K562 (cell line): Measurements from ENCODE around the gene ZCCHC14. TPM values are rescaled to one million over a fixed set of nuclear protein-coding genes. Genes with fewer than 3 reads are reported as not detected.
A peak's percentile ranks its signal among the peaks of the same experiment; 100 is the strongest.

Experiments
- BCOR ChIP-seq: fragments of 450-650 bp; IDR thresholded peaks from 2 replicates; pipeline ENCODE4 v1.6.1; 2016
- CBFA2T2 ChIP-seq: fragments of 450-650 bp; conservative IDR thresholded peaks from 2 replicates; pipeline ENCODE4 v1.6.1; 2017; ENCODE audit warnings: mild to moderate bottlenecking
- CTCF ChIP-seq, 3 experiments: IDR thresholded peaks in 2 of 3; conservative IDR thresholded peaks in 1 of 3; 2 replicates each; pipeline ENCODE4 v1.5.1; 2011 to 2012; ENCODE audit warnings: low read length in 3 of 3, mild to moderate bottlenecking in 3 of 3, control low read depth in 2 of 3, improper control_type of control experiment in 1 of 3, inconsistent platforms in 1 of 3, low read depth in 1 of 3, mixed read lengths in 1 of 3, moderate library complexity in 1 of 3; ENCODE audit not compliant: insufficient read depth in 2 of 3
- FOXJ3 ChIP-seq: sonication (generic); formaldehyde crosslinking; IDR thresholded peaks from 2 replicates; pipeline ENCODE4 v1.4.0; 2020; ENCODE audit warnings: mild to moderate bottlenecking, missing genetic modification reagents
- GABPB1 ChIP-seq: sonication (generic); formaldehyde crosslinking; IDR thresholded peaks from 2 replicates; pipeline ENCODE4 v1.8.0; 2022; ENCODE audit warnings: mild to moderate bottlenecking, missing genetic modification reagents
- LARP7 ChIP-seq: fragments of 450-650 bp; IDR thresholded peaks from 2 replicates; pipeline ENCODE4 v1.6.1; 2016
- MAZ ChIP-seq, 2 experiments: fragments of 450-650 bp in 1 of 2; sonication (generic) in 1 of 2; formaldehyde crosslinking; IDR thresholded peaks in 1 of 2; conservative IDR thresholded peaks in 1 of 2; 2 replicates each; pipeline versions ENCODE4 v1.4.0 to v1.5.0; 2020; ENCODE audit warnings: mild to moderate bottlenecking in 1 of 2, missing genetic modification reagents in 1 of 2
- NKRF ChIP-seq: fragments of 450-650 bp; IDR thresholded peaks from 2 replicates; pipeline ENCODE4 v1.6.1; 2016; ENCODE audit warnings: borderline replicate concordance
- NUFIP1 ChIP-seq: fragments of 450-650 bp; IDR thresholded peaks from 2 replicates; pipeline ENCODE4 v1.6.1; 2018; ENCODE audit not compliant: partially characterized antibody
- PPARD ChIP-seq: fragments of 250-450 bp; sonication (Bioruptor Pico); IDR thresholded peaks from 2 replicates; pipeline ENCODE4 v1.8.0; 2022; ENCODE audit warnings: inconsistent platforms, mild to moderate bottlenecking, moderate library complexity
- PRPF4 ChIP-seq: fragments of 200-400 bp; formaldehyde crosslinking; IDR thresholded peaks from one replicate; pipeline ENCODE4 v1.6.1; 2017; ENCODE audit warnings: low read length, low read depth, mild to moderate bottlenecking; ENCODE audit not compliant: insufficient read depth, poor library complexity, severe bottlenecking
- RBM25 ChIP-seq: fragments of 200-400 bp; formaldehyde crosslinking; IDR thresholded peaks from 2 replicates; pipeline ENCODE4 v1.6.1; 2018; ENCODE audit warnings: low read length, low read depth, moderate library complexity; ENCODE audit not compliant: severe bottlenecking
- RNF2 ChIP-seq: sonication (generic); IDR thresholded peaks from 2 replicates; pipeline ENCODE4 v1.6.1; 2016
- SRSF1 ChIP-seq: fragments of 200-400 bp; formaldehyde crosslinking; IDR thresholded peaks from 2 replicates; pipeline ENCODE4 v1.6.1; 2017; ENCODE audit warnings: mild to moderate bottlenecking, low read depth, low read length, moderate library complexity
- ZEB2 ChIP-seq: fragments of 450-650 bp; IDR thresholded peaks from 2 replicates; pipeline ENCODE4 v1.6.1; 2016
- ZKSCAN3 ChIP-seq: fragments of 250-450 bp; sonication (Bioruptor Pico); IDR thresholded peaks from 2 replicates; pipeline ENCODE4 v1.4.0; 2020
- ZNF395 ChIP-seq: fragments of 200-800 bp; sonication (Bioruptor generic); IDR thresholded peaks from 2 replicates; pipeline ENCODE4 v1.6.1; 2017; ENCODE audit warnings: missing genetic modification characterization, missing compliant biosample characterization
- polyA plus RNA-seq, 8 experiments: library from polyadenylated mRNA; depleted of rRNA in 4 of 8; stranded (reverse) in 5 of 8; unstranded in 3 of 8; fragments of >200 nt; fragmentation: Nextera tagmentation in 2 of 8; fragmentation: Illumina TruSeq in 1 of 8; extraction: Ambion mirVana in 2 of 8; extraction: Trizol in 1 of 8; gene quantifications; 2 replicates each; pipeline versions ENCODE4 v1.2.1 to v1.2.3, GENCODE V29; 2011 to 2014; ENCODE audit warnings: inconsistent platforms in 1 of 8, missing spikeins in 1 of 8
- total RNA-seq, 7 experiments: library from RNA; depleted of rRNA in 6 of 7; stranded (reverse); fragments of >200 nt in 6 of 7; fragmentation: Illumina TruSeq in 2 of 7; extraction: Trizol in 2 of 7; gene quantifications; 2 replicates each; pipeline versions ENCODE4 v1.2.1 to v1.2.3, GENCODE V29; 2011 to 2021; ENCODE audit warnings: low replicate concordance in 1 of 7
- TF ChIP-seq, protein P1 (sequence below): sonication (generic); formaldehyde crosslinking; IDR thresholded peaks from 2 replicates; pipeline ENCODE4 v1.9.0; 2022; ENCODE audit warnings: mild to moderate bottlenecking, missing genetic modification reagents
- TF ChIP-seq, protein P2 (sequence below): fragments of 250-450 bp; sonication (Bioruptor Pico); IDR thresholded peaks from 2 replicates; pipeline ENCODE4 v1.5.0; 2021; ENCODE audit warnings: mild to moderate bottlenecking, moderate library complexity

Gene ZCCHC14
- total and polyA plus RNA-seq, 9 of the 15 experiments (the other 6 are each of a cell fraction or from before 2014, with no cell fraction given), result 1.5 to 12.4 (median 2.9) TPM

DNA sequence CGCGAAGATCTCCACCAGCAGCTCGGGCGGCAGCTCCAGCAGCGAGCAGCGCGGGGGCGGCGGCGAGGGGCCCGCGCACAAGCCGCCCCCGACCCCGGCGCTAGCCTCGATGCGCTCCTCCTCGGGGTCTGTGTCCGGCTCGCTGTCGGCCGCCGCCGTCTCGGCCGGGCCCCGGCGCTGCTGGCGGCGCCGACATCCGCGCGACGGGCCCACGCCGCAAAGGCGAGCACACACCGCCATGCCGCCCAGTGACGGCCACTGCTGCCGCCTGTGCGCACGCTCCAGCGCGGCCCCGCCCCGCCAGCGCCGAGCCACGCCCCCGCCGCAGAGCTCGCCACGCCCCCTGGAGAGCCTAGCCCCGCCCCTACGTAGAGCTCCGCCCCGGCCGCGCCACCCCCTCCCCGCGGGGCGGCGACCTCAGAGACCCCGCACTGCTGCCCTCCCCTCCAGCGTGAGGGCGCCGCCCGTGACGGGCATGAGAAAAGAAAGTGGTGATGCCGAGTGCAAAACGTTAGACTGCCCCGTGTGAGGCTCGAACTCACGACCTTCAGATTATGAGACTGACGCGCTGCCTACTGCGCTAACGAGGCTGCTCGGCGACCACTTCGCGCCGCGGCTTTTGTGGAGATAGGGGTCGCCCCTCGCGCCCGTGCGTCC, 109.2 kb downstream of the ZCCHC14 start, which contains the start of gene FBXO31 (continued):
- TF ChIP-seq SRSF1 (no peak), MAZ (CRISPR knock-in tag; conservative IDR thresholded peaks at IDR 0.05 in 1 of 2, IDR thresholded peaks at IDR 0.05 in 1 of 2) (peak; percentile 91 to 94), GABPB1 (CRISPR knock-in tag) (peak; percentile 85), FOXJ3 (no peak), NUFIP1 (peak; percentile 63), RBM25 (no peak), ZKSCAN3 (CRISPR knock-in tag) (no peak), RNF2 (peak; percentile 76; the same call in 1 of the 2 replicates), ZEB2 (no peak), BCOR (peak; percentile 76), PPARD (CRISPR knock-in tag) (no peak), CTCF (IDR thresholded peaks at IDR 0.05 in 2 of 3, conservative IDR thresholded peaks at IDR 0.05 in 1 of 3; ENCODE audit: insufficient read depth in 2 of 3, low read depth in 1 of 3, low read length in 3 of 3) (peak in 2 of 3 experiments; percentile 1 to 24; a peak in 2 of 6 replicates), PRPF4 (peak; percentile 66), LARP7 (no peak), CBFA2T2 (no peak), NKRF (no peak), ZNF395 (CRISPR knock-in tag) (no peak)
- TF ChIP-seq, protein P1, sequence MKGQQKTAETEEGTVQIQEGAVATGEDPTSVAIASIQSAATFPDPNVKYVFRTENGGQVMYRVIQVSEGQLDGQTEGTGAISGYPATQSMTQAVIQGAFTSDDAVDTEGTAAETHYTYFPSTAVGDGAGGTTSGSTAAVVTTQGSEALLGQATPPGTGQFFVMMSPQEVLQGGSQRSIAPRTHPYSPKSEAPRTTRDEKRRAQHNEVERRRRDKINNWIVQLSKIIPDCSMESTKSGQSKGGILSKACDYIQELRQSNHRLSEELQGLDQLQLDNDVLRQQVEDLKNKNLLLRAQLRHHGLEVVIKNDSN, result no peak
- TF ChIP-seq, protein P2, sequence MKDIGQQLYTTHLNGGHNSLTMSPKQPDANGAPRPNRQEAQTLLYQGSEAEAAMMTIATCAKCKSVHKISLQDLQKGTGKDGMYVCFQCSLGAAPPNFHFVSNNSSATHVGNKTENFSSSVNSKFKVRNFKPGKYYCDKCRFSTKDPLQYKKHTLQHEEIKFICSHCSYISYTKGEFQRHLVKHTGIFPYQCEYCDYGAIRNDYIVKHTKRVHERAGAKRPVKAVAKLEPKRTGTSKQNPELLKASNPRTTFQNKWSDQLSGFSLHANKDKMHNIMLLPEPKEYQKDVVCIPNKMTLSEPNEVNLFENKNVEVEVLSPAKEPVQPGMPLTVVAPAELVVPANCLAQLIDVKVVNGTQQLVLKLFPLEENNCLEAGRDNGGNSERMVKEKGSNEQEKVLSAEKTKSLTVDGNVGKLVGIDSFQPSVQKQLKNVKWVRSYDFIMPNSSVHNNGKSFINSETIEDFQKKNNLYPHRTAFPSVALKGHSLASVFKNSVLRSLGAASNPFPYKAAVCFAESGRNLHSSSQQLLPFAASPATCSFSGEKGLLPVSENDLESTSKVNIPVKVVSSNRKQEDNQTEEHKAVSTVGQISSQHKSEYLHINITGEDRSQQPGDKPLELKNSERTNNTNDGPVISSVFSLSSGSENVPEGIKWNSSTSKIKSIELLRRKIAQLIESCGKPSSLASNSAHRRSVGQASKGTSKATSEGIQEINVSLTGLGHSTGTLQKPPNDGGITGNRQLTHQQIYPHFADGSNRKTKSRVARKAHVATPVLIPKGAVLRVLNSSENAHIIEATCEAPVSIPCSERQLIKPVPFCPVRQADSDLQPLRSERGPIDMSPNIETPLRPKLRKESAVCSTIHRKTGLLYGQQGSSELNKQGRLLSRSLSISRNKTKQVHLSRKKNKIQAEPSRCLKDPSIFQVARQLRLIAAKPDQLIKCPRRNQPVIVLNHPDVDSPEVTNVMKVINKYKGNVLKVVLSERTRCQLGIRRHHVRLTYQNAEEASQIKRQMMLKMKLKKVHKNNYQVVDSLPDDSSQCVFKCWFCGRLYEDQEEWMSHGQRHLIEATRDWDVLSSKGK (CRISPR knock-in tag), result no peak
